ENCODE data around the gene PRTG. TPM values are rescaled to one million over a fixed set of nuclear protein-coding genes. Genes with fewer than 3 reads are reported as not detected.

PRTG gene
- total RNA-seq, 6 experiments from 2014 or later: 0.06 to 0.22 (median 0.12) TPM

DNA sequence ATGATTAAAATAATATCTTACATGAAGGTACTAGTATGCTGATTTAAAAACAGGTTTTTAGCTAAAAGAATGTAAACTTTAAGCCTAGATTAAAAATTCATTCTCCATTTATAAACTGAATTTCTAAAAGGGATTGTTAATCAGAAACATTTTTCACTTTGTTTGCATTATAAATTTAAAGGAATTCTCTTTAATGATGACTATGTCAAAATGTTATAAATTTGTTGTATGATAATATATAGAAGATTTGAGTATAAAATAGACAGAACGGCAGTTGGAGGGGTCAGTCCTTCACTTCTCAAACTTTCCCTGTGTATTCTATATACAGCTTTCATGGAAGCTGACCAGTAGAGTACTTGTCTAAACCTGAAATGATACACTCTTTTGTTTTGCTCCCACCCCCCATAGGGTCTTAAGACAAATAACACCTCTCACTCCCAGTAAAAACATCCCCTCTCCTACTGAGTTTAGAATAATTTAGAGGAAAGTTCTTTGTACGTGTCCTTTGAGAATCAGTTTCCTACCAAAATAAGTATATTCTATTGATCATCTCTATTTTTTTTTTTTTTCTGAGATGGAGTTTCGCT lies 90.0 kb downstream of the PRTG start:
- no peak for ATAC-seq
- intact Hi-C loops (cut with DNase I): no loop called here

DNA sequence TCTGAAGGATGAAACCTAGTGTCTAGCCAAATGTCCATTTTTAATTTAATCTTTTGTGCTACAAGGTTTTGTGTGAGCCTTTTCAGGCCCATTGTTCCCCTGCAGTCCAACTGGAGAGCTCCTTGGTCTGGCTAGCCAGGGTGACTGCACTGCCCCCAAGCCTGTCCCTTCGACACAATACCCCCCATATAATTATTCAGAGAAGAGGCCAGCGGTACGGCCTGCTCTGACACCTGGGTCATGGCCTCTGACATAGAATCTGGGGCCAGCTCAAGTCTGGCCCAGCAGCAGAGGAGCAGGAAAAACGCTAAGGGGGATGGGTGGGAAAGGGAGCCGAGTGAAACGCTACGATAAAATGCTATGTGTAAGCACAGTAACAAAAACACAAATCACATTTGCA lies 90.6 kb downstream of the PRTG start:
- Histone ChIP-seq H3K36me3 (no peaks in the 10 kb centered on the region), H3K4me3 (no peak overlapping the region), H3K27ac (no peak overlapping the region), H3K27me3 (no peaks in the 10 kb centered on the region), H3K4me1 (no peaks in the 10 kb centered on the region), H3K9me3 (no peaks in the 10 kb centered on the region)
- 43% methylated on average over 7 of the region's 7 CpGs for WGBS (ENCODE audit: insufficient coverage, low coverage, low lambda C conversion rate, missing lambda C conversion rate)
- DNase-seq (no peak), ATAC-seq (no peak)
- TF ChIP-seq POLR2A (IDR thresholded peaks at IDR 0.05): no peak
- TF ChIP-seq, protein P1, sequence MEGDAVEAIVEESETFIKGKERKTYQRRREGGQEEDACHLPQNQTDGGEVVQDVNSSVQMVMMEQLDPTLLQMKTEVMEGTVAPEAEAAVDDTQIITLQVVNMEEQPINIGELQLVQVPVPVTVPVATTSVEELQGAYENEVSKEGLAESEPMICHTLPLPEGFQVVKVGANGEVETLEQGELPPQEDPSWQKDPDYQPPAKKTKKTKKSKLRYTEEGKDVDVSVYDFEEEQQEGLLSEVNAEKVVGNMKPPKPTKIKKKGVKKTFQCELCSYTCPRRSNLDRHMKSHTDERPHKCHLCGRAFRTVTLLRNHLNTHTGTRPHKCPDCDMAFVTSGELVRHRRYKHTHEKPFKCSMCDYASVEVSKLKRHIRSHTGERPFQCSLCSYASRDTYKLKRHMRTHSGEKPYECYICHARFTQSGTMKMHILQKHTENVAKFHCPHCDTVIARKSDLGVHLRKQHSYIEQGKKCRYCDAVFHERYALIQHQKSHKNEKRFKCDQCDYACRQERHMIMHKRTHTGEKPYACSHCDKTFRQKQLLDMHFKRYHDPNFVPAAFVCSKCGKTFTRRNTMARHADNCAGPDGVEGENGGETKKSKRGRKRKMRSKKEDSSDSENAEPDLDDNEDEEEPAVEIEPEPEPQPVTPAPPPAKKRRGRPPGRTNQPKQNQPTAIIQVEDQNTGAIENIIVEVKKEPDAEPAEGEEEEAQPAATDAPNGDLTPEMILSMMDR (IDR thresholded peaks at IDR 0.05): no peak
- intact Hi-C loops (cut with DNase I): no loop called here

More for the DNA sequence above, 90.0 kb downstream of the PRTG start:
- WGBS (ENCODE audit: insufficient coverage, low coverage, low lambda C conversion rate, missing lambda C conversion rate): 88% methylated on average over 3 of the region's 3 CpGs
- H3K27me3 ChIP-seq: no peaks in the 10 kb centered on the region
- no peak for DNase-seq
- H3K4me3 ChIP-seq: no peak overlapping the region
- H3K9me3 ChIP-seq: no peaks in the 10 kb centered on the region
- H3K36me3 ChIP-seq: no peaks in the 10 kb centered on the region
- no peak overlapping the region for H3K27ac ChIP-seq
- no peak for TF ChIP-seq POLR2A (IDR thresholded peaks at IDR 0.05)
- TF ChIP-seq, protein P1 (IDR thresholded peaks at IDR 0.05): no peak
- H3K4me1 ChIP-seq: no peaks in the 10 kb centered on the region

DNA sequence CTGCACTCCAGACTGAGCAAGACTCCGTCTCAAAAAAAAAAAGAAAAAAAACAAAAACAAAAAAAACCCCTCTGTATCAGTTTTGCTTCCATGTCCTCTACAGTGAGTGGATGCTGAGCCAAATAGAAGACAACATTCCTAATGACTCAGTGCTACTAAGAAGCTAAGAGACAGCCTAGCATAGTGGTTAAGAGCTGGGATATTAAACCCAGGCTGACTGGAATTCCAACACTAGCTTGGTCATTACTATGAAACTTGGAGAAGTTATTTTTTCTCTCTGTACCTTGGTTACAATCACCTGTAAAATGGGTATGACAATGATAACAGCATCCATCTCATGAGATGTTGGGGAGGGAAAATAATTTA lies 93.9 kb downstream of the PRTG start:
- TF ChIP-seq, protein P1 (IDR thresholded peaks at IDR 0.05): no peak
- no peak for TF ChIP-seq POLR2A (IDR thresholded peaks at IDR 0.05)
- Histone ChIP-seq H3K27me3 (no peaks in the 10 kb centered on the region), H3K4me3 (no peak overlapping the region), H3K27ac (no peak overlapping the region), H3K36me3 (no peaks in the 10 kb centered on the region), H3K9me3 (no peaks in the 10 kb centered on the region), H3K4me1 (no peaks in the 10 kb centered on the region)
- ATAC-seq: no peak
- 100% methylated on average over 1 of the region's 1 CpG for WGBS (ENCODE audit: insufficient coverage, low coverage, low lambda C conversion rate, missing lambda C conversion rate)
- no peak for DNase-seq
- intact Hi-C loops (cut with DNase I): loop anchor here in 1 of 2 donors (10.0 kb wide), 1 partner anchor 196 kb away; no protein-coding TSS in a partner anchor

DNA sequence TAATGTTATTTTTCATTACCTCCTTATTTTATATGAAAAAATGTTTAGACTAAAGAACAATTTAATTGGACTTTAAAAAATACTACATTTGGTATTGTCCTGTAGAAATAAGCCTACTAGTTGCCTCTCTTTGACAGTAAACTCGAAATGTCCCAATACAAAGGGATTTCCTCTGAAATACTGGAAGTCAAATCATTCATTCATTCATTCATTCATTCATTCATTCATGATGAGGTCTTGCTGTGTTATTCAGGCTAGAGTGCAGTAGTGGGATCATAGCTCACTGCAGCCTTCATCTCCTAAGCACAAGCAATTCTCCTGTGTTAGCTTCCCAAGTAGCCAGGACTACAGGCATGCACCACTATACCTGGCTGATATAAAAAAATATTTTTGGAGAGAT lies 104.2 kb downstream of the PRTG start:
- TF ChIP-seq POLR2A (IDR thresholded peaks at IDR 0.05): no peak
- TF ChIP-seq, protein P1 (IDR thresholded peaks at IDR 0.05): no peak
- intact Hi-C loops (cut with DNase I): no loop called here
- whole genome bisulfite sequencing (ENCODE audit: insufficient coverage, low coverage, low lambda C conversion rate, missing lambda C conversion rate): 56% methylated on average over 1 of the region's 1 CpG
- Histone ChIP-seq H3K36me3 (no peaks in the 10 kb centered on the region), H3K9me3 (no peaks in the 10 kb centered on the region), H3K27ac (no peak overlapping the region), H3K4me3 (no peak overlapping the region), H3K27me3 (no peaks in the 10 kb centered on the region), H3K4me1 (no peaks in the 10 kb centered on the region)
- DNase-seq (no peak), ATAC-seq (no peak)

DNA sequence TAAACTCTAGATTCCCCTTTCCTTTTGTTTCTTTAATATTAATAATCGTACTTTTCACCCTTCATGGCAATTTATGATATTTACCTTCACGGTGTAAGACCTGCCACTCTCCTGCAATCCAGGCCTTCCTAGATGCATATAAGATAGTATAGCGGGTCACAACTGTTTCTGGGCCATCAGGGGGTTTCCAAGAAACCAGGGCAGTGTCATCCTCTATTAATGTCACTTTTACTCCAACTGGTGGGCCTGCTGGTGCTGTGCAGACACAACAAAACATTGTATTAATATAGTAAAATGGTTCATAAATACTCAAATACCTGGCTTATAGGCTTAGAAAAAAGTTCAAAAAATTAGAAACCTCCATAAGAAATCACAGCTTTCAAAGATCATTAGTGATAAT lies 105.9 kb downstream of the PRTG start:
- Histone ChIP-seq H3K27me3 (no peaks in the 10 kb centered on the region), H3K4me1 (no peaks in the 10 kb centered on the region), H3K4me3 (no peak overlapping the region), H3K36me3 (no peaks in the 10 kb centered on the region), H3K9me3 (no peaks in the 10 kb centered on the region), H3K27ac (no peak overlapping the region)
- DNase-seq (no peak), ATAC-seq (no peak)
- intact Hi-C loops (cut with DNase I): no loop called here
- 85% methylated on average over 3 of the region's 3 CpGs for WGBS (ENCODE audit: insufficient coverage, low coverage, low lambda C conversion rate, missing lambda C conversion rate)
- TF ChIP-seq, protein P1 (IDR thresholded peaks at IDR 0.05): no peak
- no peak for TF ChIP-seq POLR2A (IDR thresholded peaks at IDR 0.05)
